ENCODE measurements around the gene ATXN7.

Gene ATXN7

DNA sequence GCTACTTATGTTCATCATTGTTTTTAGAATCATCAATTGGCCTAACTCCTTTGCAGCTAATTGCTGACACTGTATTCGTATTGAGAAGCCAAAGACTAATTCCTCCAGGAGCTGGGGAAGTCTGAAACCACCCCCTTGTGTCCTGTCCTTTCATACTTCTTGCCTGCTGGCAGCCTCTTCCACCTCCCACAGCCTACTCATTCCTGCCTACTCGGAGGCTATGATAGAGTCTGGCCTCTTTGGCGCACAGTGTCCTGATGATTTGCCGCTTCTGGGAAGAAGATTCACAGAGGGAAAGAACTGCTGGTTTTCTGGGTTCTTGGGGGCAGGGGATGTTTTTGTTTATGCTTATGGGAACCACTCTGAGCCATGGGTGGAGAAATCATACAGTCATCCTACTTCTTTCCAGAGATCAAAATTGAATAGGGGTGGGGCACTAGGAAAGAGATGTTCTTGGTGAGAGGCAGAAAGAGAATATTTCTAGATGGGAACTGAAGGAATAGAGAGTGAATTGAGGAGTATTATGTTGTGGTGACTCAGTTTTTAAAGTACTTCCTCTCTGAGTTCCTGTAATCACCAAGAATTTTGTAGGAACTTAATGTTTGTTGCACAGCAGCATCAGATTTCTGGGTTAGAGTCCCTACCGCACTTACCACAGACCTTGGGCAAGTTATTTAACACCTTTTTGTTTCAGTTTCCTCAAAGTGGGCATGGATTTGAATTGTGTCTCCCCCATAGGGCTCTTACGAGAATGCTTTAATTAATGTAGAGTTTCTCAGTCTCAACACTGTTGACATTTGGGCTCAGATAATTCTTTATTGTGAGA lies 70.6 kb downstream of the ATXN7 start:
- peak; percentile 61 for DNase-seq

DNA sequence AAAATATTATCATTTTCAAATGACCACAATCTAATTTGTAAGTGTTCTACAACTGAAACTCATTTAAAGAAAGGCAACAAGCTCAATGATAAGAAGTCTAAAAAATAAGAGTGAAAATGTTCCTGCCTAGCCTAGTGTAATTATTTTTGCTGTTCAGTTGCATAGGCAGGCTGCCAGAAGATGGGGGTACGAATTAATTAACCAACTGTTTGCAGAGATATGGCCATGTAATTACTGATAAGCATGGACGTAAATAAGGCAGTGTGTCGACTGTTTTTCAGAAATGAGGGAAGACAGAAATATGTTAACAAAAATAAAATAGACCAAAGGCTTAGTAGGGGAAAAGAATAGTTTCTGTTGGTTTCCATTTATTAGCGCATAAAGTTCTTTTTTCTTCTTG lies 73.3 kb downstream of the ATXN7 start:
- DNase-seq = peak; percentile 92

DNA sequence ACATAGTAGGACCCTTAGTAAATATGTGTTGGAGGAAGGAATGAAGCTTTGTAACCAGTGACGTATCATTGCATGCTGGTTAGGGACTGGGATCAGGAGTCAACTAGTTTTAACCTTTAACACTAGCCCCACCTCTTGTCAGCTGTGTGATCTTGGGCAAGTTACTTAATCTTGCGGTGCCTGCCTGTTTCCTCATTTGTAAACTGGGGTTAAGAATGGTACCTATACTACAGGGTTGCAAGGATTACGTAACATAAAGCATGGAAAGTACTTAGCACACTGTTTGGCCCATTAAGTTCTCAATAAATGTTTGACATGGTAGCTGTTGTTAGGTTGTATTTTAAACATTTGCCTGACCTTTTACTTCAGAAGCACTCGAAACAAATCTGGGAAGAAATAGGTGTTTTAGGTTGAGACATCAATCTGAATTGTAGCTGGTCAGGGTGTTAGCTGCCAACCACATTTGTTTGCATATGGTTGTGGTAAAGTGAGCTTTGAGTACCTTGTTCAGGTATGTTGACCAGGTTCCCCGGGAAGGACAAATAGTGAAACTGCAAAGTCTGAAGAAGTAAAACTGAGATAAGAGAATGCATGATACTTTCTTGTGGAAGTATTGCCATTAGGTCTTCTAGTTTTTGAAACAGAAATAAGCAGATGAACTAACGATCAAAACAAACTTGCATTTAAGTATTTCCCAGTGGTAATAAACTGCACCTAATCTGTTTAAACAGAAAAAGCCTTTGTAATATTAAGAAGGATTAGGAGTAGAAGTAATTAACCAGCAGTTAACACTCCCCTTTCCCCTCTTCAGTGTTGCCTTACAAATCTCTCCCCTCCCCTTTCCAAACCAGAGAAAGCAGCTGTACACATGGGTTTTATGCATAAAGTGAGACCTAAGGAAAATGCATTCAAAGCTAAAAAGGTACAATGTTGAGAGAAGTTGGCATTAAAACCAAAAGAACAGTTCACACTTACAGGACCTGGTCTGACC lies 74.3 kb downstream of the ATXN7 start:
- DNase-seq = peak; percentile 78

DNA sequence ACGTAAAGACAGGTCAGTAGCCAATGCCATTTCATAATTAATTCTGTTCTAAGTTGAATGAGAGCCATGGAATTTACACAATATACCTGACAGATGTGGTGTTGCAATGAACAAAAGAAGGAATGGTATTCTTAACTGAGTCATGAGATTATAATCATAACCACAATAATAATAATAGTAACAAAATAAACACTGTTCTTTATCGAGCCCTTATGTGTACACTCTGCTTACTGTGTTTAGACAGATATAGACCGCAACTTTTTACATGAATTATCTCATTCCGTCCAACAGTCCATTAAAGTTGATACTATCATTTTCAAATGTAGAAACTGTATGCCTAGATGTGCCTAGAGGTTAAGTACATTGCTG lies 76.7 kb downstream of the ATXN7 start:
- peak; percentile 48 for DNase-seq

DNA sequence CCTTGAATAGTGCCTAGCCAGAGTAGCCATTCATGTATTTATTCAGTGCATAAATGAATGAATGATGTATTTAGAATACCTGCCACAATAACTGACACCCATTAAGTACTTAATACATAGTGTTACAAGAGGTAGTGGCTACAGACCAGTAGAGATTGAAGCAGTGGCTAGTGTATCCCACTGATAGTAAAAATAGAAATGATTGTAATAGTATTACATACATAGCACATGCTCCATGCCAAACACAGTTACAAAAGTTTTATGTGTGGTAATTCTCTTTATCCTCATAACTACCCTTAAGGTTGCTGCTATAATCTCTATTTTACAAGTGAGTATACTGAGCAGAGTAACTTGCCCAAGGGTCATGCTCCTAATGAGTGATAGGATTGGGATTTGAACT lies 78.9 kb downstream of the ATXN7 start:
- no peak for DNase-seq

DNA sequence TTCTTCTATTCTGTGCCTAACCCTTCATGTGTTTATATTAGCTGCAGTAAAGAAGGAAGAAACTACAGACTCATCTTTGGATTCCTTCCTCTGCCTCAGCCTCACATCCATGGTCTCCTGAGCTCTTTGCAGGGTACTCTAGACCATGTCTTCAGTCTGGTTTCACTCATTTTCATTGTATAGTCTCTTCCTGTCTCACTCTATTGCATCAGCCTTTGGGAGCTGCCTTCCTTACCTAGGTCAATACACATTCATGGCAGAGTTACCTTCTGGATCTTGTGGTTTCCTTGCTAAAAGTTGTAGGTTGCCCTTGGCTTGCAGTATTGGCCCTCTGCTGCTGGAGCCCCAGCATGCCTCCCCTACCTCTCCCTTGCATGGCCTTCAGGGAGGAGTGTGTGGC lies 80.0 kb downstream of the ATXN7 start:
- DNase-seq = no peak

DNA sequence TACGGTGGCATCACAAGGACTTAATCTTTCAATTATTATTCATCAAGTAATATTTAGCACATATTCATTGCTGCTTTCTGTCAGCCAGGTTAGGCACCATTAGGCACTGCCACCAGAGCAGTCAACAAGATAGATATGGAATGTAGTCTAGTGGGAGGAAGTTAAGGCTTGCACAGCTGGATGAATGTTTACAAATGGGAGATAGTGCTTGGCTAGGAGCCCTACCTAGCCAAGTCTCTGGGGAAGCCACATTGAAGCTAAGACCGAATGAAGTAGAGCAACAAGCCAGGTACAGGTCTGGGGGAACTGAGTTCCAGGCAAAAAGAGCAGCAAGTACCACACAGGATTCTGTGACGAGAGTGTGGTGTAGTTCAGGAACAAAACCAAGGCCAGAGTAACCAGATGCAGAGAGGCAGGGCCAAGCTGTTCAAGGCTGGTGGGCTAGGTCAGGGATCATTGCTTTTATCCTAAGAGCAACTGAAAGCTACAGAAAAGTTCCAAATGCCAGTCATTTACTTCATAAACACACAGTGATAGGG lies 82.0 kb downstream of the ATXN7 start:
- no peak for DNase-seq

DNA sequence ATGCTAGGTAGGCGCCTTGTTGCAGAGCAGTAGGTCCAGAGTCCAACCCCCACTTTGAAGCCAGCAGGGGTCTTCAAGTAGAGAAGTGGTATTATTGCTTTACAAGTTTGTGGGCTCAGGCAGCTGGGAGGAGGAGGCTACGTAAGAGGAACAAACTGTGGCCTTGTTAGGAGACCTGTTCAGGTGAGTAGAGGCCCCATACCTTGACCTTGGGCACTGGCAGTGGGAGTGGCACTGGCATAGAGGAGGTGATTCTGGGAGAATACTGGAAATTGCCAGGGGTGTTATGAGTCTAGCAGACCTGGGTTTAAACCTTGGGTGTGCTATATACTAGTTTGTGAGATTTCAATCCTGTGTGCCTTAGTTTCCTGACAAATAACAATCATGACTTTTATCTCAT lies 83.1 kb downstream of the ATXN7 start:
- no peak for DNase-seq

DNA sequence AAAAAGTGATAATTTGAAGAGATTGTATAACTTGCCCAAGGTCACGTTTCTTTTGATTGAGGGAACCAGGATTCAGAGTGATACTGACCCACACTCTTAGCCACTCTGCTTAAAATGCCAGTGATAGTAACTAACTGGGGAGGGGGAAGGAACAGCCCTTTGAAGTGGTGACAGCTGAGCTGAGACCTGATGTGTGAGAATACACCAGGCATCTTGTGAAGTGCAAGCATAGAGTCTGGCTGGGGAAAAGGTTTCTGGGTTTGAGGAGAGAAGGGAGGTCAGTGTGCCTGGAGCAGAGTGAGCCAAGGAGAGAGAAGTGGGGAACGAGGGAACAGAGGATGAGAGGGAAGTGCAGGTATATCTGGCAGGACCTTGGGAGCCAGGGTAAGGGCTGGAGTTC lies 83.9 kb downstream of the ATXN7 start:
- no peak for DNase-seq

DNA sequence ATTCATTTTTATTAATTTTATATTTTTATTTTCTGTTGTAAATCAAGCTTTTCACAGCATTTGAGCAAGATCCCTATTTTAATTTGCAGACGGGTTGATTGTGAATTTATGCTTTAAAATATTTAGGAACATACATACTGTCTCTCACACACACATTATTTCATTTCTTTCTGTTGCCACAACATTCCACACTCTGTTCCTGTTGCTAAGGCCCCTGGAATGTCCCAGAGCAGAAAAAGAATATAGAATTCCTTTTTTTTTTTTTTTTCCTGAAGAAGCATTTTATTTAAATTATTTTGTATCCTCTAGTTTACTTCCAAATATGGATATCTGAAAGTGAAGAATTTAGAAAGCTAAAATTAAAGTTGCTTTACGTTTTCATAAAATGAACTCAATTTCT lies 85.3 kb downstream of the ATXN7 start:
- DNase-seq = no peak

DNA sequence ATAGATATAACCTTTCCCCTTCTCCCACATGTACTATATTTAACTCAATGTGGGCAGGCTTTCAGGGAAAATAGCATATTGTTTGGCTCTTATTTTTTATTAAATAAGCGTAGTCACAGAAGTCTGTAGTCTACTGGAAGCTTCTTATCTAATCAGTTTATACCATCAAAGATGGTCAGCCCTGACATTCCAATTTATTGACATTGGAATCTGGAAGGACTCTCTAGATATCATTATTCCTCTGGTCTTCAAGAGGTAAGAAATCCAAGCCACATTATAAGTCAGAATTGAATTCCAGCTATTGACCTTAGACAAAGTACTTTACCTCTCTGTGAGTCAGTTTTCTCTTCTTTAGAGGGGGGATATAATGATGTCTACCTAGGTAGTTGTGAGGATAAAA lies 87.0 kb downstream of the ATXN7 start:
- no peak for DNase-seq

DNA sequence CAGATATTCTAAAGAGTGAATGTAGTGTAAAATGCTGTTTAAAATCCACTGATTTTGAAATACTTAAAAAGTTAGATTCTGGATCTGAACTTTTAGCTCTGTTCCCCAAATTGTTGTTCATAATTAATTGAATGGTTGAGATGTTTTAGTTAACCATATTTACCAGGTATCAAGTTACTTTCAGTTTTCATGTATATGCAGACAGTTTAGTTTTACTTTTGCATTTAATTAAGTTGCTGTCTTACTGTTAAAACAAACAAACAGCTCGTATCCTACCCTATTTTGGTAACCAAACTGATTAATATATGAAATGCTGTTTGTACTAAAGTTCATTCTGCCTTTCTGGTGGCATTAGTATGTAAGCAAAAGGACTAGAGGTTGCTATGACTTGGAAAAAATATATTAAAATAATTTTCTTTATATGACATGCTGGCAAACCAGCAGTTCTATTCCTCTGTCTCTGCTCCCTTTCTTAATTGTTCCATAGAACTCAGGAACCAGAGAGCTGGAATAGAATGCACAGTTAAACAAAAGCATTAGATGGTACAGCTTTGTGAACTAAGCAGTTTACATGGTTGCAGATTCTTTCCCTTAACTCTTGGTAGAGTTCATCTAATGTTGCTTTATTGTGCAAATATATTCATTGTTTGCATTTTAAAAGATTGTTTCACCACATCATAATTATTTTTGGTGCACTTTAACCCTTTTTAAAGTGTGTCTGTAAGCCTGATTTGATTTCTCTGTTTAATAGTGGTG lies 88.0 kb downstream of the ATXN7 start:
- DNase-seq = no peak

DNA sequence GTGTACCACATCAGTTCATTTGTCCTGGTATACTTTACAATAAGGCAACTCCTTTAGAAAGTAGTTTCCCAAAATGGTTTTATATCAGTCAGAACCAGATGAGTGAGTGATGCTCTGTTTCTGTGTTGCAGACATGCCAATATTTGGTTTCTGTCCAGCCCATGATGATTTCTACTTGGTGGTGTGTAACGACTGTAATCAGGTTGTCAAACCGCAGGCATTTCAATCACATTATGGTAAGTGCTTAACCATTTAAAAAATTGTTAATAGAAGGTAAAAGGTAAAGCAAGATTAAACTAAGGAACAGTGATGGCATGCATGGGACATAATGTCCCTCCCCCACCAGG lies 88.6 kb downstream of the ATXN7 start:
- peak; percentile 65 for DNase-seq

DNA sequence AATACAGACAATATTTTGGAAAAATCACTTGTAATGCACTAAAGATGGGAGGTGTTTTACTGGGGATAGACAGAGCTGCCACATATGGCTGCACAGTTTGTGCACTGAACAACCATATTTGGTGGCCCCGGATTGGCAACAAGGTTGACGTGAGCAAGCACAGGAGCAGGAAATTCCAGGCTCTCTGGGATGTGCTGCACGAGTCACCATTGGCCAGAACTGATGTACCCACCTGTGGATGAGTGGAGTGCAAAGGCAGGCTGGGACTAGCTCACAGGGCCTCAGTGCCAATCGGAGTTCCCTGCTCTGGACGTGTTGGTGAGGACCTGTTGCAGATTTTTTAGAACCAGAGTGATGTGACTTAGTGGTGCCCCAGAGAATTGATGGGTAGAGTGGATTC lies 90.5 kb downstream of the ATXN7 start:
- no peak for DNase-seq

DNA sequence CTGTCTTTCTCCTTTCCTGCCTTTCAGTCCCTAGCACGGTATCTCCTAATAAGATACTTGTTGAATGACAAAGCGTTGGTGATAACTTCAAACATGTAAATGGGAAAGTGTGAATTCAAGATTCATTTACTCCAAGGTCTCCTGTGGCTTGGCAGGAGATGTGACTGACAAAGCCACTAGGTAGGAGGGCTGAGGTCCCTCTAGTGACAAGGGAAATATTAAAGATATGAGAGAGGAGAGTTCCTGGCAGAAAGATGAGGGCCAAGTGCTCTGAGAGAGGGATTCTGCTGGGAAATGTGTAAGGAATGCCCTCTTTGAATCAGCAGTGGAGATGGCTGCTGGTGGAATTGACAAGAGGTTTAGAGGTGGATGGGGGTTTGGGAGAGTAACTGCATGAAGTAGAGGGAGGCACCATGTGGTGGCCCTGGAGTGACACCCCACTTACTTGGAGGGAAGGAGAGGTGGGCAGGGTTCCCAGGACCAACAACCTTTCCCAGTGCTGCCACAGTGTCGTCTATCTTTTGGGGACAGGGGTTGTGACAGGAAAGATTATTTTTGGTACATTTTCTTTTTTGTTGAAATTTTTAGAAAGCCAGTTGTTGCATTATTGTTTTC lies 91.5 kb downstream of the ATXN7 start:
- DNase-seq = no peak

DNA sequence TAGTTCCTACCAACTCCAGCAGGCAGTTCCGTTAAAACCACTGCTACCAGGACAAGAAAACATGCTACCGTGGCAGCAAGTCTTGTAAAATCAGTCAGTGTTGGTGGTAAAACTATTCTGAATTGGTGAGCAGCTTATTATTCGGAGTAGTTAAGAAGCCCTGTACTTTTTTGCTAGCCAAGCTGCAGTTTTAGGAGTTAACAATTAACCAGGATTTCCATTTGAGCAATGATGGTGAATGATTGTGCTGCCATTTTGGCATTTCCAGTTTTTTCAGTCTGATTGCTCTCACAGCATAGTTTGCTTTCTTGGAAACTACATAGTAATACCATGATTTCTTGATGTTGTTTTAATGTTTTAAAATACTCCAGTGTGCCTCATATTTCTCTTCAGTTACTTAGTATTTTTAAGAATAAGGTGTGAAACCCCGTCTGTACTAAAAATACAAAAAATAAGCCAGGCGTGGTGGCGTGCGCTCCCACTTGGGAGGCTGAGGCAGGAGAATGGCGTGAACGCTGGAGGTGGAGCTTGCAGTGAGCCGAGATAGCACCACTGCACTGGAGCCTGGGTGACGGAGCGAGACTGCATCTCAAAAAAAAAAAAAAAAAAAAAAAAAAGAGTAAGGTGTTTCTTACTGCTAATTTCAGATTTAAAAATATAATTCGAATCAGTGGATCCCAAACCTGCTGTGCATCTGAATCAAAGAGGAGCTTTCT lies 92.3 kb downstream of the ATXN7 start:
- DNase-seq = no peak

DNA sequence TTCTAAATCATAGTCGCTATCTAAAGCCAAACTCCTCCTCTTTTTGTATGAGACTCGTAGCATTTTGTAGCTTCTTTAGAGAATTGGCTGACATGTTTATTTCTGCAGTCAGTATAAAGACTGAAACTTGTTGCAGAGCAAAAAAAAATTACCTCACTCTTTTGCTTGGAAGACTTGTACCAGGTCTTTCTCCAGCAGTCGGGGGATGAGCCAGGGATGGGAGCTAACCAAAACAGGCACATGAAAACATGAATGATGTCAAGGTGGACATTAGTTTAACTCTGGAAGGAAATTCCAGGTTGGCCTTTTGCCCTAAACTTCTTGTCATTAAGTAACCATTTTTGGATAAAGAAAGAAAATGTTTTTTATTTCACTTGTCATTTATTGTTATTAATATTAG lies 95.5 kb downstream of the ATXN7 start:
- no peak for DNase-seq

DNA sequence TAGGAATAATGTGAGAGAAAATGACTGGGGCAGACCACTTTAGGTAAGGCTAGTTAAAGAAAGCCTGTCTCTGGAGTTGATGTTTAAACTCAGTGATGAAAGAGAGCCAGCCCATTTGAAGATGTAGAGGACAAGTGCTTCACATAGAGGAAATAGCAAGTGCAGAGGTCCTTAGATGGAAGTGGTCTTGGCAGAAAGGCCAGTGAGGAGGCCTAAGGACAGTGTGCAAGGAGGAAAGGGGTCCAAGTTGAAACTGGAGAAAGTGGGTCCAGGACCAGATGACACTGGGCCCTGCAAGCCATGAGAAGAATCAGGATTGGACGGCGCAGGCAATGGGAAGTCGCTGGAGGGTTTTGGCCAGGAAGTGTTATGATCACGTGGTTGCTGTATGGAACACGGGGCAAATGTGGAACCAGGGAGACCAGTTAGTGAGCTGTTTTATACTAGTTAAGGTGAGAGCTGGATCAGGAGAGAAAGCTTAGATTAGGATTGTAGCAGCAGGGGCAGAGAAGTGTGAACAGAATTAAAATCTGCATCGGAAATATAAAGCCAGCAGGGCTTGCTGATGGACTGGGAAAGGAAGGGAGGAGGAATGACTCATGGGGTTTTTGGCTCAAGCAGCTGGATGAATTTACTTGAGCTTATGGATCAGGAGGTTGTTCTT lies 96.5 kb downstream of the ATXN7 start:
- peak; percentile 65 for DNase-seq

DNA sequence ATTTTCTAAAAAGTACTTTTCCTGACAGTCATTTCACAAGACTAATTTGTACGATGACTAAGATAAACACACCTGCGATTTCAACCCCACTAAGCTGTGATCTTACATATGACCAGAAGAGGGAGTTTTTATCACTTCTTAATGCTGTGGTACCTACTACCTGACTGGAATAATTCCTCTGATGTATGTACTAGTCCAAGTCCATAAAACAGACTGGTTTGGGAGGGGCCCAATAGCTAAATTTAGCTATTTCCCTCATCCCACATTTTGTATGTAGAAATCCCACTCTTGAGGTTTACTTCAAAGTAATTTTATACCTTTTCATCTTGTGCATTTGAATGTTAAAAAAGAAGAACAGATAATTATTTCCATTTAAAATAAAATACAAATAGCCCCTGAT lies 98.2 kb downstream of the ATXN7 start:
- peak; percentile 77 for DNase-seq

DNA sequence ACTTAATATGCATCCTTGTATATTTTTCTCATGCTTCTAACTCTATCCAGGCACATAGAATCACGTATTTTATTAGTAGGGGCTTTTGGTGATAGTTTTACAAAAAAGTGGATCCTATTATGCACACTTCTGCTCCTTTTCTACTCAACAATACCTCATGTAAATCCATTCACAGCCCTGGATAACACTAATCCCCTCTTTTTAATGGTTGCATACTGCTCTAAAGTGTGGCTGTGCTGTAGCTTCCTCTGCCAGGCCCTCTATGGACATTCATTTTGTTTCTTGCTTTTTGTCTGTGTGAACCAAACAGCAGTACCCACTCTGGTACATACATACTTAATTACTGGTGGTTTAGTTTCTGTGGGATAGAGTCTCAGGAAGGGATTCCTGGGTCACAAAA lies 99.8 kb downstream of the ATXN7 start:
- DNase-seq = no peak
